DMS153 treated with DMSO at 0.1 percent for 48 hours (cell line): ENCODE measurements around the gene SPG7.
"Not testable (repeated sequence)": the region's sequence is repeated elsewhere in the genome, so short reads cannot be mapped to it uniquely, and the experiment has no call there.

Experiments used
- DNase-seq: peaks from one replicate; lab custom pipeline; 2025; ENCODE audit not compliant: unreplicated experiment; lab: John Stamatoyannopoulos, UW

Gene SPG7

GRCh38 chr16:89575247-89576152 lies 67.3 kb downstream of the SPG7 start, which contains the start of gene CPNE7:
CPNE7 (plus strand) TSS chr16:89575758; CDS start chr16:89575898, 140 bp downstream.
- DNase-seq = no peak

- DNase-seq = no peak
These were observed 68.2 kb downstream of the SPG7 start for GRCh38 chr16:89576153-89577054.

GRCh38 chr16:89577055-89577759 lies 69.0 kb downstream of the SPG7 start:
- no peak for DNase-seq

GRCh38 chr16:89579351-89579750 lies 71.1 kb downstream of the SPG7 start:
- no peak for DNase-seq

GRCh38 chr16:89581045-89581695 lies 73.0 kb downstream of the SPG7 start:
- no peak for DNase-seq

GRCh38 chr16:89581861-89582563 lies 73.8 kb downstream of the SPG7 start:
- peak; percentile 80 for DNase-seq

GRCh38 chr16:89582614-89583196 lies 74.5 kb downstream of the SPG7 start:
- DNase-seq = no peak

- DNase-seq = no peak
These were observed 75.1 kb downstream of the SPG7 start for GRCh38 chr16:89583197-89583894.

- no peak for DNase-seq
These were observed 75.9 kb downstream of the SPG7 start for GRCh38 chr16:89583895-89584644.

- DNase-seq = peak; percentile 8
These were observed 76.8 kb downstream of the SPG7 start for GRCh38 chr16:89584768-89585549.

GRCh38 chr16:89586218-89586617 lies 78.0 kb downstream of the SPG7 start:
- DNase-seq = no peak

GRCh38 chr16:89586853-89587252 lies 78.7 kb downstream of the SPG7 start:
- DNase-seq = peak; percentile 36

- DNase-seq = not testable (repeated sequence)
These were observed 79.5 kb downstream of the SPG7 start for GRCh38 chr16:89587676-89588075.

- no peak for DNase-seq
These were observed 80.4 kb downstream of the SPG7 start for GRCh38 chr16:89588413-89589109.

- DNase-seq = no peak
These were observed 81.2 kb downstream of the SPG7 start for GRCh38 chr16:89589241-89589926.

- DNase-seq = no peak
These were observed 85.6 kb downstream of the SPG7 start for GRCh38 chr16:89593841-89594240.
